ENCODE measurements around the gene ZFTA.

DNA sequence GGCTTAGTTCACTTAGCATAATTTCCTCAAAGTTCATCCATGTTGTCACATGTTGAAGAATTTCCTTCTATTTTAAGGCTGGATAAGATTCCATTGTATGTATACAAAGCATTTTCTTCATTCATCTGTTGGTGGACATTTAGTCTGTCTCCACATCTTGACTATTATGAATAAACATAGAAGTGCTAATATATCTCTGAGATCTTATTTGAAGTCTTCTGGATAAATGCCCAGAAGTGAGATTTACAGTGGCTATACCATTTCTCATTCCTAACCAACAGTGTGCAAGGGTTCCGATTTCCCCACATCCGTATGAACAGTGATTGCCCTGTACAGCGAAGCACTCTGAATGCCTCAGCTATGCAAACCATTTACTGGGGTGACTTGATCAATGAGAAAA lies 6.6 kb upstream of the ZFTA start:
- TF ChIP-seq EZH2phosphoT487 (IDR thresholded peaks at IDR 0.05; ENCODE audit: unreplicated experiment) = no peak
- TF ChIP-seq, protein P1, sequence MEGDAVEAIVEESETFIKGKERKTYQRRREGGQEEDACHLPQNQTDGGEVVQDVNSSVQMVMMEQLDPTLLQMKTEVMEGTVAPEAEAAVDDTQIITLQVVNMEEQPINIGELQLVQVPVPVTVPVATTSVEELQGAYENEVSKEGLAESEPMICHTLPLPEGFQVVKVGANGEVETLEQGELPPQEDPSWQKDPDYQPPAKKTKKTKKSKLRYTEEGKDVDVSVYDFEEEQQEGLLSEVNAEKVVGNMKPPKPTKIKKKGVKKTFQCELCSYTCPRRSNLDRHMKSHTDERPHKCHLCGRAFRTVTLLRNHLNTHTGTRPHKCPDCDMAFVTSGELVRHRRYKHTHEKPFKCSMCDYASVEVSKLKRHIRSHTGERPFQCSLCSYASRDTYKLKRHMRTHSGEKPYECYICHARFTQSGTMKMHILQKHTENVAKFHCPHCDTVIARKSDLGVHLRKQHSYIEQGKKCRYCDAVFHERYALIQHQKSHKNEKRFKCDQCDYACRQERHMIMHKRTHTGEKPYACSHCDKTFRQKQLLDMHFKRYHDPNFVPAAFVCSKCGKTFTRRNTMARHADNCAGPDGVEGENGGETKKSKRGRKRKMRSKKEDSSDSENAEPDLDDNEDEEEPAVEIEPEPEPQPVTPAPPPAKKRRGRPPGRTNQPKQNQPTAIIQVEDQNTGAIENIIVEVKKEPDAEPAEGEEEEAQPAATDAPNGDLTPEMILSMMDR (conservative IDR thresholded peaks at IDR 0.05; ENCODE audit: low read depth in 2 of 2) = no peak
- TF ChIP-seq, protein P2, sequence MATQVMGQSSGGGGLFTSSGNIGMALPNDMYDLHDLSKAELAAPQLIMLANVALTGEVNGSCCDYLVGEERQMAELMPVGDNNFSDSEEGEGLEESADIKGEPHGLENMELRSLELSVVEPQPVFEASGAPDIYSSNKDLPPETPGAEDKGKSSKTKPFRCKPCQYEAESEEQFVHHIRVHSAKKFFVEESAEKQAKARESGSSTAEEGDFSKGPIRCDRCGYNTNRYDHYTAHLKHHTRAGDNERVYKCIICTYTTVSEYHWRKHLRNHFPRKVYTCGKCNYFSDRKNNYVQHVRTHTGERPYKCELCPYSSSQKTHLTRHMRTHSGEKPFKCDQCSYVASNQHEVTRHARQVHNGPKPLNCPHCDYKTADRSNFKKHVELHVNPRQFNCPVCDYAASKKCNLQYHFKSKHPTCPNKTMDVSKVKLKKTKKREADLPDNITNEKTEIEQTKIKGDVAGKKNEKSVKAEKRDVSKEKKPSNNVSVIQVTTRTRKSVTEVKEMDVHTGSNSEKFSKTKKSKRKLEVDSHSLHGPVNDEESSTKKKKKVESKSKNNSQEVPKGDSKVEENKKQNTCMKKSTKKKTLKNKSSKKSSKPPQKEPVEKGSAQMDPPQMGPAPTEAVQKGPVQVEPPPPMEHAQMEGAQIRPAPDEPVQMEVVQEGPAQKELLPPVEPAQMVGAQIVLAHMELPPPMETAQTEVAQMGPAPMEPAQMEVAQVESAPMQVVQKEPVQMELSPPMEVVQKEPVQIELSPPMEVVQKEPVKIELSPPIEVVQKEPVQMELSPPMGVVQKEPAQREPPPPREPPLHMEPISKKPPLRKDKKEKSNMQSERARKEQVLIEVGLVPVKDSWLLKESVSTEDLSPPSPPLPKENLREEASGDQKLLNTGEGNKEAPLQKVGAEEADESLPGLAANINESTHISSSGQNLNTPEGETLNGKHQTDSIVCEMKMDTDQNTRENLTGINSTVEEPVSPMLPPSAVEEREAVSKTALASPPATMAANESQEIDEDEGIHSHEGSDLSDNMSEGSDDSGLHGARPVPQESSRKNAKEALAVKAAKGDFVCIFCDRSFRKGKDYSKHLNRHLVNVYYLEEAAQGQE (IDR thresholded peaks at IDR 0.05; ENCODE audit: unreplicated experiment) = no peak
- no peak for TF ChIP-seq POLR2AphosphoS5 (IDR thresholded peaks at IDR 0.05; ENCODE audit: low read depth)
- no peak for TF ChIP-seq EZH2 (IDR thresholded peaks at IDR 0.05; ENCODE audit: low read depth, unreplicated experiment)
- TF ChIP-seq, protein P3, sequence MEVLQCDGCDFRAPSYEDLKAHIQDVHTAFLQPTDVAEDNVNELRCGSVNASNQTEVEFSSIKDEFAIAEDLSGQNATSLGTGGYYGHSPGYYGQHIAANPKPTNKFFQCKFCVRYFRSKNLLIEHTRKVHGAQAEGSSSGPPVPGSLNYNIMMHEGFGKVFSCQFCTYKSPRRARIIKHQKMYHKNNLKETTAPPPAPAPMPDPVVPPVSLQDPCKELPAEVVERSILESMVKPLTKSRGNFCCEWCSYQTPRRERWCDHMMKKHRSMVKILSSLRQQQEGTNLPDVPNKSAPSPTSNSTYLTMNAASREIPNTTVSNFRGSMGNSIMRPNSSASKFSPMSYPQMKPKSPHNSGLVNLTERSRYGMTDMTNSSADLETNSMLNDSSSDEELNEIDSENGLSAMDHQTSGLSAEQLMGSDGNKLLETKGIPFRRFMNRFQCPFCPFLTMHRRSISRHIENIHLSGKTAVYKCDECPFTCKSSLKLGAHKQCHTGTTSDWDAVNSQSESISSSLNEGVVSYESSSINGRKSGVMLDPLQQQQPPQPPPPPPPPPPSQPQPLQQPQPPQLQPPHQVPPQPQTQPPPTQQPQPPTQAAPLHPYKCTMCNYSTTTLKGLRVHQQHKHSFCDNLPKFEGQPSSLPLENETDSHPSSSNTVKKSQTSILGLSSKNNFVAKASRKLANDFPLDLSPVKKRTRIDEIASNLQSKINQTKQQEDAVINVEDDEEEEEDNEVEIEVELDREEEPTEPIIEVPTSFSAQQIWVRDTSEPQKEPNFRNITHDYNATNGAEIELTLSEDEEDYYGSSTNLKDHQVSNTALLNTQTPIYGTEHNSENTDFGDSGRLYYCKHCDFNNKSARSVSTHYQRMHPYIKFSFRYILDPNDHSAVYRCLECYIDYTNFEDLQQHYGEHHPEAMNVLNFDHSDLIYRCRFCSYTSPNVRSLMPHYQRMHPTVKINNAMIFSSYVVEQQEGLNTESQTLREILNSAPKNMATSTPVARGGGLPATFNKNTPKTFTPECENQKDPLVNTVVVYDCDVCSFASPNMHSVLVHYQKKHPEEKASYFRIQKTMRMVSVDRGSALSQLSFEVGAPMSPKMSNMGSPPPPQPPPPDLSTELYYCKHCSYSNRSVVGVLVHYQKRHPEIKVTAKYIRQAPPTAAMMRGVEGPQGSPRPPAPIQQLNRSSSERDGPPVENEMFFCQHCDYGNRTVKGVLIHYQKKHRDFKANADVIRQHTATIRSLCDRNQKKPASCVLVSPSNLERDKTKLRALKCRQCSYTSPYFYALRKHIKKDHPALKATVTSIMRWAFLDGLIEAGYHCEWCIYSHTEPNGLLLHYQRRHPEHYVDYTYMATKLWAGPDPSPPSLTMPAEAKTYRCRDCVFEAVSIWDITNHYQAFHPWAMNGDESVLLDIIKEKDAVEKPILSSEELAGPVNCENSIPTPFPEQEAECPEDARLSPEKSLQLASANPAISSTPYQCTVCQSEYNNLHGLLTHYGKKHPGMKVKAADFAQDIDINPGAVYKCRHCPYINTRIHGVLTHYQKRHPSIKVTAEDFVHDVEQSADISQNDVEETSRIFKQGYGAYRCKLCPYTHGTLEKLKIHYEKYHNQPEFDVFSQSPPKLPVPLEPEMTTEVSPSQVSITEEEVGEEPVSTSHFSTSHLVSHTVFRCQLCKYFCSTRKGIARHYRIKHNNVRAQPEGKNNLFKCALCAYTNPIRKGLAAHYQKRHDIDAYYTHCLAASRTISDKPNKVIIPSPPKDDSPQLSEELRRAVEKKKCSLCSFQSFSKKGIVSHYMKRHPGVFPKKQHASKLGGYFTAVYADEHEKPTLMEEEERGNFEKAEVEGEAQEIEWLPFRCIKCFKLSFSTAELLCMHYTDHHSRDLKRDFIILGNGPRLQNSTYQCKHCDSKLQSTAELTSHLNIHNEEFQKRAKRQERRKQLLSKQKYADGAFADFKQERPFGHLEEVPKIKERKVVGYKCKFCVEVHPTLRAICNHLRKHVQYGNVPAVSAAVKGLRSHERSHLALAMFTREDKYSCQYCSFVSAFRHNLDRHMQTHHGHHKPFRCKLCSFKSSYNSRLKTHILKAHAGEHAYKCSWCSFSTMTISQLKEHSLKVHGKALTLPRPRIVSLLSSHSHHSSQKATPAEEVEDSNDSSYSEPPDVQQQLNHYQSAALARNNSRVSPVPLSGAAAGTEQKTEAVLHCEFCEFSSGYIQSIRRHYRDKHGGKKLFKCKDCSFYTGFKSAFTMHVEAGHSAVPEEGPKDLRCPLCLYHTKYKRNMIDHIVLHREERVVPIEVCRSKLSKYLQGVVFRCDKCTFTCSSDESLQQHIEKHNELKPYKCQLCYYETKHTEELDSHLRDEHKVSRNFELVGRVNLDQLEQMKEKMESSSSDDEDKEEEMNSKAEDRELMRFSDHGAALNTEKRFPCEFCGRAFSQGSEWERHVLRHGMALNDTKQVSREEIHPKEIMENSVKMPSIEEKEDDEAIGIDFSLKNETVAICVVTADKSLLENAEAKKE (CRISPR knock-in tag; IDR thresholded peaks at IDR 0.05) = no peak

Data from GM23338 (cell line).